ENCODE data around the gene TTC23L. TPM values are rescaled to one million over a fixed set of nuclear protein-coding genes. Genes with fewer than 3 reads are reported as not detected.

Gene TTC23L
- total and polyA plus RNA-seq, 2 of the 8 experiments (the other 6 are each of a cell fraction or from before 2014, with no cell fraction given), result 1.1 to 2.4 TPM

DNA sequence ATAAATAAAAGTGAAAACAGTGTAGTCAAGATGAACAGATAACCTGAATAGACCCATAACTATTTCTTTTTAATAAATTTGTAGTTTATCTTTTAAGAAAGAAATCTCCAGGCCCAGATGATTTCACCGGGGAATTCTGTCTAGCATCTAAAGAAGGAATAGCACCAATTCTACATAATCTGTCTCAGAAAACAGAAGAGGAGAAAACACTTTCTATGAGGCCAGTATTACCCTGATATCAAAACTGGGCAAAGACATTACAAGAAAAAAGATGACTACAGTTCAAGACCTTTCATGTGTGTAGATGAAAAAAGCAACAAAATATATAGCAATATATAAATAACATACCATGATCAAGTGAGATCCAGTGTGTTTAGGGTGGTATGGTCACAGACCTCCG lies 31.4 kb downstream of the TTC23L start:
- no peak for FAIRE-seq
- CTCF ChIA-PET (ENCODE audit: partially characterized antibody), result interaction anchor here (0.6 to 1.4 kb wide), 2 partner anchors 11 to 352 kb away, joined by 3 read pairs; no protein-coding TSS in a partner anchor
- Histone ChIP-seq H4K8ac (ENCODE audit: extremely low read depth, insufficient read depth, low read length) (no peak overlapping the region), H2AFZ (ENCODE audit: low read length) (no peak overlapping the region), H3K14ac (ENCODE audit: insufficient read length) (no peak overlapping the region), H3K79me2 (ENCODE audit: control insufficient read depth in 1 of 2, insufficient read depth in 2 of 2, low read length in 2 of 2) (no peaks in the 10 kb centered on the region), H3K79me1 (ENCODE audit: low read depth, low read length) (no peaks in the 10 kb centered on the region), H4K91ac (replicated peaks; ENCODE audit: insufficient read length, low read length) (no peak overlapping the region), H3K18ac (ENCODE audit: extremely low read depth, low read length) (no peak overlapping the region), H3K56ac (replicated peaks; ENCODE audit: insufficient read length, low read depth, low read length) (no peak overlapping the region), H2BK5ac (ENCODE audit: low read depth, low read length) (no peak overlapping the region), H4K5ac (ENCODE audit: insufficient read length, low read depth, low read length) (no peak overlapping the region), H3K27ac (ENCODE audit: low read depth, low read length) (no peak overlapping the region), H2BK20ac (ENCODE audit: low read length) (no peak overlapping the region), H3K4me2 (ENCODE audit: insufficient read depth in 1 of 2, low read depth in 2 of 2, low read length in 2 of 2) (no peak overlapping the region), H2AK5ac (ENCODE audit: low read depth, low read length) (no peak overlapping the region), H2BK15ac (ENCODE audit: low read length) (no peak overlapping the region), H3K23me2 (ENCODE audit: low read depth, low read length) (no peaks in the 10 kb centered on the region), H2BK12ac (ENCODE audit: low read depth, low read length) (no peak overlapping the region), H2BK120ac (replicated peaks; ENCODE audit: low read depth, low read length) (no peak overlapping the region), H3K27me3 (replicated peaks in 1 of 4; ENCODE audit: control insufficient read depth in 3 of 4, extremely low read depth in 1 of 4, insufficient read depth in 3 of 4, low read length in 3 of 4) (no peaks in the 10 kb centered on the region), H3K4me3 (ENCODE audit: extremely low read depth in 1 of 4, insufficient read depth in 2 of 4, low read depth in 3 of 4, low read length in 4 of 4) (no peak overlapping the region), H3K4me1 (replicated peaks in 1 of 4; ENCODE audit: control insufficient read depth in 3 of 4, insufficient read depth in 4 of 4, low read length in 3 of 4) (peaks cover 0 to 4% (median 0%) of the 10 kb centered on the region in 4 experiments; a peak in 2 of 7 replicates), H4K20me1 (replicated peaks in 1 of 2; ENCODE audit: control insufficient read depth in 1 of 2, insufficient read depth in 2 of 2, low read length in 2 of 2) (no peaks in the 10 kb centered on the region), H3K23ac (ENCODE audit: insufficient read length) (no peak overlapping the region), H3K36me3 (ENCODE audit: control insufficient read depth in 2 of 4, insufficient read depth in 4 of 4, low read length in 3 of 4) (peaks cover 0 to 2% (median 0%) of the 10 kb centered on the region in 4 experiments; a peak in 1 of 8 replicates), H3K9ac (replicated peaks in 1 of 4; ENCODE audit: extremely low read depth in 1 of 4, low read depth in 3 of 4, low read length in 3 of 4) (no peak overlapping the region), H3K9me3 (ENCODE audit: insufficient read depth in 2 of 2, low read depth in 1 of 2, low read length in 1 of 2) (no peaks in the 10 kb centered on the region), H3K4ac (replicated peaks; ENCODE audit: insufficient read length, low read depth, low read length) (no peak overlapping the region)
- 91% methylated on average over 2 of the region's 2 CpGs; no CpG with 5 or more reads in 1 of the 2 experiments for WGBS, 2 experiments (ENCODE audit: extremely low coverage in 1 of 2, insufficient coverage in 1 of 2, insufficient read length in 1 of 2, insufficient replicate concordance in 2 of 2, low coverage in 1 of 2, low lambda C conversion rate in 2 of 2, missing lambda C conversion rate in 1 of 2)
- DNase-seq (ENCODE audit: low read depth in 1 of 2, low spot score in 2 of 2), result no peak
- POLR2A ChIA-PET (ENCODE audit: partially characterized antibody), result no interaction called here
- no peak for TF ChIP-seq RNF2 (IDR thresholded peaks at IDR 0.05; ENCODE audit: borderline replicate concordance, low read depth, low read length, missing control alignments, poor library complexity, severe bottlenecking)
- TF ChIP-seq CHD2 (IDR thresholded peaks at IDR 0.05; ENCODE audit: low read length), result no peak
- no peak for TF ChIP-seq CEBPB (IDR thresholded peaks at IDR 0.05; ENCODE audit: low read depth, low read length)
- no peak for TF ChIP-seq SAP30 (IDR thresholded peaks at IDR 0.05; ENCODE audit: insufficient read depth, insufficient replicate concordance, low read length)
- no peak for TF ChIP-seq POU5F1 (IDR thresholded peaks at IDR 0.05; ENCODE audit: low read depth, low read length)
- TF ChIP-seq, protein P1, sequence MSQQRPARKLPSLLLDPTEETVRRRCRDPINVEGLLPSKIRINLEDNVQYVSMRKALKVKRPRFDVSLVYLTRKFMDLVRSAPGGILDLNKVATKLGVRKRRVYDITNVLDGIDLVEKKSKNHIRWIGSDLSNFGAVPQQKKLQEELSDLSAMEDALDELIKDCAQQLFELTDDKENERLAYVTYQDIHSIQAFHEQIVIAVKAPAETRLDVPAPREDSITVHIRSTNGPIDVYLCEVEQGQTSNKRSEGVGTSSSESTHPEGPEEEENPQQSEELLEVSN (IDR thresholded peaks at IDR 0.05), result no peak
- TF ChIP-seq KDM1A (IDR thresholded peaks at IDR 0.05; ENCODE audit: borderline replicate concordance, low read length), result no peak
- TF ChIP-seq SIRT6 (IDR thresholded peaks at IDR 0.05; ENCODE audit: low read length), result no peak
- TF ChIP-seq POLR2AphosphoS5 (IDR thresholded peaks at IDR 0.05; ENCODE audit: low read depth, low read length), result no peak
- TF ChIP-seq RXRA (IDR thresholded peaks at IDR 0.05; ENCODE audit: insufficient read depth, low read depth, low read length), result no peak
- TF ChIP-seq BRCA1 (IDR thresholded peaks at IDR 0.05; ENCODE audit: low read depth, low read length), result no peak
- TF ChIP-seq SUZ12 (IDR thresholded peaks at IDR 0.05; ENCODE audit: low read length), result no peak
- no peak for TF ChIP-seq NANOG (IDR thresholded peaks at IDR 0.05; ENCODE audit: insufficient read depth, low read depth, low read length, poor library complexity, severe bottlenecking)
- TF ChIP-seq KDM5A (IDR thresholded peaks at IDR 0.05; ENCODE audit: low read length), result no peak

Measured in H1 (cell line).